Vagina (tissue), 2 donors: Measurements from ENCODE around the gene SECISBP2L. TPM values are rescaled to one million over a fixed set of nuclear protein-coding genes. Genes with fewer than 3 reads are reported as not detected.

Experiments
- DNase-seq, 2 donors: peaks; one replicate each; pipeline ENCODE4 v3.0.0-alpha.2; 2017; ENCODE audit errors: extremely low spot score in 2 of 2
- H3K27ac ChIP-seq: fragments of 200-600 bp; sonication (generic); one replicate; pipeline ENCODE4 v1.5.1; 2019
- H3K27me3 ChIP-seq: fragments of 200-600 bp; sonication (generic); one replicate; pipeline ENCODE4 v1.5.1; 2019
- H3K36me3 ChIP-seq, 2 donors: fragments of 200-600 bp; sonication (generic); one replicate each; pipeline ENCODE4 v1.5.1; 2017 to 2019
- H3K4me1 ChIP-seq: fragments of 200-600 bp; sonication (generic); one replicate; pipeline ENCODE4 v1.5.1; 2019
- H3K4me3 ChIP-seq, 2 donors: fragments of 200-600 bp; sonication (generic); 1 replicate in 1 of 2; 2 replicates in 1 of 2; pipeline ENCODE4 v1.5.1; 2016 to 2019
- H3K9me3 ChIP-seq: fragments of 200-600 bp; sonication (generic); one replicate; pipeline ENCODE4 v1.5.1; 2019
- CTCF ChIP-seq, 3 experiments: fragments of 450-650 bp in 2 of 3; fragments of 200-600 bp in 1 of 3; sonication (generic) in 1 of 3; IDR thresholded peaks; one replicate each; pipeline ENCODE4 v1.5.1; 2017 to 2019; ENCODE audit warnings: antibody characterized with exemption in 3 of 3, mild to moderate bottlenecking in 2 of 3, moderate library complexity in 2 of 3
- POLR2A ChIP-seq, 2 donors: fragments of 450-650 bp; IDR thresholded peaks; one replicate each; pipeline ENCODE4 v1.6.1; 2017; ENCODE audit warnings: antibody characterized with exemption in 2 of 2, mild to moderate bottlenecking in 2 of 2, moderate library complexity in 2 of 2
- POLR2AphosphoS5 ChIP-seq, 2 donors: sonication (generic); formaldehyde crosslinking; IDR thresholded peaks; one replicate each; pipeline ENCODE4 v1.9.0; 2017; ENCODE audit warnings: antibody characterized with exemption in 2 of 2, mild to moderate bottlenecking in 2 of 2, low read depth in 1 of 2; ENCODE audit not compliant: insufficient read depth in 1 of 2
- intact Hi-C: fragments of 100-400 bp; cut with DNase I; formaldehyde crosslinking; loops from one replicate; pipeline ENCODE4 v1.15.1; 2023
- total RNA-seq: library from RNA; depleted of rRNA; stranded (reverse); fragments of >200 nt; gene quantifications from one replicate; pipeline ENCODE4 v1.2.3, GENCODE V29; 2016

The SECISBP2L gene
- total RNA-seq, 1 donor from 2014 or later, result 24.3 TPM

GRCh38 chr15:49059491-49059890 is 13.2 kb upstream of the SECISBP2L start:
- Histone ChIP-seq H3K4me1 (no peaks in the 10 kb centered on the region), H3K9me3 (no peaks in the 10 kb centered on the region), H3K27me3 (no peaks in the 10 kb centered on the region), H3K27ac (no peak overlapping the region), H3K4me3 (no peak overlapping the region), H3K36me3 (no peaks in the 10 kb centered on the region)
- TF ChIP-seq POLR2A (IDR thresholded peaks at IDR 0.05) (no peak), POLR2AphosphoS5 (IDR thresholded peaks at IDR 0.05; ENCODE audit: insufficient read depth in 1 of 2, low read depth in 1 of 2) (no peak), CTCF (IDR thresholded peaks at IDR 0.05) (no peak)
- DNase-seq, result no peak
- intact Hi-C loops, result no loop called here

GRCh38 chr15:49058559-49058958 is 12.3 kb upstream of the SECISBP2L start:
- intact Hi-C loops, result no loop called here
- TF ChIP-seq CTCF (IDR thresholded peaks at IDR 0.05) (no peak), POLR2A (IDR thresholded peaks at IDR 0.05) (no peak), POLR2AphosphoS5 (IDR thresholded peaks at IDR 0.05; ENCODE audit: insufficient read depth in 1 of 2, low read depth in 1 of 2) (no peak)
- Histone ChIP-seq H3K36me3 (no peaks in the 10 kb centered on the region), H3K9me3 (no peaks in the 10 kb centered on the region), H3K27ac (no peak overlapping the region), H3K4me3 (no peak overlapping the region), H3K4me1 (no peaks in the 10 kb centered on the region), H3K27me3 (no peaks in the 10 kb centered on the region)
- no peak for DNase-seq

- H3K9me3 ChIP-seq, result no peaks in the 10 kb centered on the region
- no peaks in the 10 kb centered on the region for H3K4me1 ChIP-seq
- H3K27ac ChIP-seq, result no peak overlapping the region
- TF ChIP-seq POLR2AphosphoS5 (IDR thresholded peaks at IDR 0.05; ENCODE audit: insufficient read depth in 1 of 2, low read depth in 1 of 2) (no peak), CTCF (IDR thresholded peaks at IDR 0.05) (no peak), POLR2A (IDR thresholded peaks at IDR 0.05) (no peak)
- intact Hi-C loops, result no loop called here
- no peak overlapping the region for H3K4me3 ChIP-seq
- DNase-seq, result no peak
- no peaks in the 10 kb centered on the region for H3K36me3 ChIP-seq
- H3K27me3 ChIP-seq, result no peaks in the 10 kb centered on the region
These were observed 9.4 kb upstream of the SECISBP2L start for GRCh38 chr15:49055630-49056029.

- no peak overlapping the region for H3K27ac ChIP-seq
- H3K4me1 ChIP-seq, result no peaks in the 10 kb centered on the region
- H3K36me3 ChIP-seq, result no peaks in the 10 kb centered on the region
- H3K27me3 ChIP-seq, result no peaks in the 10 kb centered on the region
- no peak for TF ChIP-seq POLR2A (IDR thresholded peaks at IDR 0.05)
- TF ChIP-seq POLR2AphosphoS5 (IDR thresholded peaks at IDR 0.05; ENCODE audit: insufficient read depth in 1 of 2, low read depth in 1 of 2), result no peak
- no peak for TF ChIP-seq CTCF (IDR thresholded peaks at IDR 0.05)
- intact Hi-C loops, result no loop called here
- no peak overlapping the region for H3K4me3 ChIP-seq
- DNase-seq, result no peak
- no peaks in the 10 kb centered on the region for H3K9me3 ChIP-seq
These were observed 6.4 kb upstream of the SECISBP2L start for GRCh38 chr15:49052662-49053061.

GRCh38 chr15:49047456-49047855 is 1.2 kb upstream of the SECISBP2L start:
- no peaks in the 10 kb centered on the region for H3K27me3 ChIP-seq
- no peak overlapping the region for H3K4me3 ChIP-seq
- intact Hi-C loops, result no loop called here
- no peak overlapping the region for H3K27ac ChIP-seq
- no peak for TF ChIP-seq POLR2AphosphoS5 (IDR thresholded peaks at IDR 0.05; ENCODE audit: insufficient read depth in 1 of 2, low read depth in 1 of 2)
- TF ChIP-seq POLR2A (IDR thresholded peaks at IDR 0.05), result no peak
- no peak for TF ChIP-seq CTCF (IDR thresholded peaks at IDR 0.05)
- peaks cover 40% of the 10 kb centered on the region for H3K4me1 ChIP-seq
- H3K9me3 ChIP-seq, result no peaks in the 10 kb centered on the region
- no peak for DNase-seq
- H3K36me3 ChIP-seq, result no peaks in the 10 kb centered on the region
